K562 treated with DMSO at 1 percent for 4 hours (cell line): ENCODE measurements around the gene SYP. TPM values are rescaled to one million over a fixed set of nuclear protein-coding genes. Genes with fewer than 3 reads are reported as not detected.

ENCODE experiments used
- total RNA-seq: library from RNA; unstranded; fragments of 300-600 nt; gene quantifications from 2 replicates; pipeline ENCODE4 v1.2.3, GENCODE V29; 2022; ENCODE audit not compliant: insufficient read depth

The SYP gene
- 0.83 and 2.3 TPM in 2 replicates for total RNA-seq

DNA sequence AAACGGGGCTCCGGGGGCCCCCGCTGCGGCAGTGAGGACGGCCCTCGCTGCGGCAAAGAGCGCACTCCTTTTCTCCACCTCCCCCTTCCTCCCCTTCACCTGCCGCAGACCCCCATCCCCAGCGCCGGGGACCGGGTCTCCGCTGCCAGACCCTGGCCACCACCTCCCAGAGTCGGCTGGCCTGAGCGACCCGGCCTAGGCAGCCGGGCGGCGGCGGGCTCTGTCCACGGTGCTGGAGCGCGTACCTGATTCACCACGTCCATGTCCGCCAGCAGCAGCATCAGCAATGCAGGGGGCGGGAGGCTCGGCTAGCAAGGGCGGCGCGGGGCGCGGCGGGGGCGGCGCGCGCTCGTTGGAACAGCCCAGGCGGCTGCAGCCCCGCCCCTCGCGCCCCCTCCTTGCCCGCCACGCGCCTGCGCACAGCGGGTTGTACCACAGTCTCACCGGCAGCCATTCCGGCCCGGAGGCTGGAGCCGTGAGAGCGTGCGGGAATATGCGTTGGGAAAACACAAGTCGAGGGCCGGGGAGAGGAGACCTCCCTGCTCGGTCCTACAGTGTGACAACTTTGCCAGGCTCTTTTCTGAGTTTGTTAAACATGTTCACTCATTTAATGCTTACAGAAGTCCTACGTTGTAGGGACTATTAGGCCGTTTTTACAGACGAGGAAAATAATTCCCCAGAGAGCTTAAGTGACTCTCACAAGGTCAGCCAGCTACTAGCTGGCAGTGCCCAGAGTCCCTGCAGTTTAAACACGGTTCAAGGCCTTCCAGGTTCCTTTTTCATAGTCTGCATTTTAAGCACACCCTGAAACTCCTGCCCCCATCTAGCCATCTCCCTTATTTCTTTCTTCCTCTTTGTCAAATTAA lies at the start of gene SYP:
TSS of gene SYP (minus strand) at position 288 of the 866 bp plus-strand sequence. CDS start at position 281, 7 bp downstream.

DNA sequence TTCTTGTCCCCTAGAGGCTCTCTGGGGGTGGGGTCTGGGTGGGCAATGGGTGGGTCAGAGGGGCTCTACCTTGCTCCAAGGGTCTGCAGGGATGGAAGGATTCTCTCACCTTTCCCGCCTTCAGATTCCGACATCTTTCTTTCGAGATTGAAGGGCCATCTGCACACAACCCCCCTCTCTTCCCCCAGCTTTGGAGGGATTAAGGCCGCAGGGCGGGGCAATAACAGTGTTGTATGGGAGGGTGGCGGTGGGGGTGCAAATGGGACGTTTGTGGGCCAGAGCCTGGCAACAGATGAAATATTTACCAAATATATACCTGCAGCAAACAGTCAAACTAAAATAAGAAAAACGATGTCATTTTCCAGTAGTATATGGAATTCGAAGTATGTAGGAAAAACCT lies 33.2 kb upstream of the SYP start, which contains the start of gene CACNA1F:
TSS of gene CACNA1F (minus strand) at position 165 of the 400 bp plus-strand sequence. CDS start at position 134, 31 bp downstream.

DNA sequence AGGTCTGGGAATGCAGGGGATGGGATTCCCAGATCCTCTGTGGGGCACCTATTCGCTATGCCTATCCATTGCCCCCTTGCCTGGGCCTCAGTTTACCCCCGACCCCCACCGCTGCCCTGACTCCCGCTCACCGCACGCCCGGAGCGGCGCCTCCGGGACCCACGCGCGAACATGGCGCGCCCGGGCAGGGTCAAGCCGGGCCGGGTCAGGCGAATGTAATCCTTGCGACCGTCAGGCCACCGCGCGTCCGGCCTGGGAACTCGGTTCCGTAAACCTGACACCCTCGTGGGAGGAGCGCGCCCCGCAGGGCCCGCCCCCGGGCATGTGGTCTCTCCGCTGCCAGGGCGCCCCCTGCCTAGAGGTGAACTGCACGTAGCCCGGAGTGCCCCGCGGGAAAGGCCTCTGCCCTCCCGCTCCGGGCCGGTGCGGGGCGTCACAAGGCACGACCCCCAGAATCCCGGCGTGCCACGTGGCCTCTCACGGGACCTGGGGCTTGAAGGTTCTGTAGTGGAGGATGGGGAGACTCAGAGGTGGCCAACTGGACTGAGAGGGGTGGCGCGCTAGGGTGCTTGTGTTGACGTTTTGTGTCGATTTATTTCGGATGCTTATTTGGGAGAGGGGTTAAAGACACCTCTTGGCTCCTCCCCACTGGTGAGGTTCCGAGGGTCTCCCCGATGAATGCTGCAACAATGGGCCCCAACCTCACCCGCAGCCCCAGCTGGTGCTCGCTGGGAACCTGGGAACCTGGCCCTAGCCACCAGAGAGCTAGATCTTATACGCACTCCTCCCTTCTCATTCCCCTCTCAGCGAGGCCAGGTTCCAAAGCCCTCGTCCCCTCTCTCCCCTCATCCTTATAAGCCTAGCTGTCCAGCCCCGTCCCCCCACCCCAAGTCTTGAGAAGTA lies 13.6 kb downstream of the SYP start, which contains the start of gene PRICKLE3:
TSS of gene PRICKLE3 (minus strand) at position 249 of the 903 bp plus-strand sequence. CDS start at position 173, 76 bp downstream.

DNA sequence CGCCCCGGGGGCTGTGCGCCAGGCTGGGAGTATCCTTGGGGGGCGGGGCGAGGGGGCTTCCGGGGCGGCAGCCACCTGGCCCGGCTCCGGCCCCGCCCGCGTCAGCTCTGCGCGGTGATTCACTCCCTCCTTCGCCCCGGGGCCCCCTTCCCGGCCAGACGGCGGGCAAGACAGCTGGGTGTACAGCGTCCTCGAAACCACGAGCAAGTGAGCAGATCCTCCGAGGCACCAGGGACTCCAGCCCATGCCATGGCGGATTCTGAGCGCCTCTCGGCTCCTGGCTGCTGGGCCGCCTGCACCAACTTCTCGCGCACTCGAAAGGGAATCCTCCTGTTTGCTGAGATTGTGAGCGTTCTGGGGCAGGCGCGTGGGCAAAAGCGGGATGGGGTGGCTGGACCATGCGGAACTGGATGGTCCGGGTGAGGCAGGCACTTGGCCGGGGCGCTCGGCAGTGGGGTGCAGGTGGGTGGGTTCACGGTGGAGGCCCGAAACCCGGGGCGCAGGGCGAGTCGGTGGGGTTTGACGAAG lies 28.2 kb downstream of the SYP start, which contains the start of gene PLP2:
TSS of gene PLP2 (plus strand) at position 147 of the 528 bp plus-strand sequence. CDS start at position 250, 103 bp downstream.

DNA sequence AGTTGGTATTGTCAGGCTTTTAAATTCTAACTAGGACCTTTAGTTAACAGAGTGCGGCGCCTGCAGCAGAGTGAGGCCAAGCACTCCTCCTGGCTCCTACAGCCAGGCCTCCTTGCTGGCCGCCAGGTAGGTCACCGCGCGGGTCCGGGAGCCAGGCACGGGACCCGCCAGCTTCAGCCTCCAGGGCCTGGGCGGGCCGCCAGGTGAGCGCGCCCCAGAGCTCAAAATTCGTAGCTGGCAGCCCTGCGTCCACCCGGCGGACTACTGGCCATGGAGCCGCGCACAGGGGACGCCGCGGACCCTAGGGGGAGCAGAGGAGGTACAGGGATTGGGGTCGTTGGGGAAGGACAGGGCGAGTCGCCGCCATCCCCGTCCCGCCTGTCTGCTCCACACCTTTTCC lies 37.4 kb downstream of the SYP start, which contains the start of gene MAGIX:
TSS of gene MAGIX (plus strand) at position 139 of the 400 bp plus-strand sequence. CDS start at position 271, 132 bp downstream.

Other genes with a start within 250 kb of the SYP start
- 73.0 and 87.7 TPM in 2 replicates for gene OTUD5, start 242.6 kb downstream of the SYP start, total RNA-seq
- gene KCND1, start 228.3 kb downstream of the SYP start, total RNA-seq: 3.4 and 3.8 TPM in 2 replicates
- 26.9 and 27.0 TPM in 2 replicates for gene GRIPAP1, start 197.9 kb downstream of the SYP start, total RNA-seq
- gene TFE3, start 156.8 kb downstream of the SYP start, total RNA-seq: 25.4 and 31.6 TPM in 2 replicates
- 3.2 and 4.6 TPM in 2 replicates for gene CCDC120, start 141.2 kb downstream of the SYP start, total RNA-seq
- 2.9 and 7.4 TPM in 2 replicates for gene PRAF2, start 126.2 kb downstream of the SYP start, total RNA-seq
- 130 and 139 TPM in 2 replicates for gene WDR45, start 120.3 kb downstream of the SYP start, total RNA-seq
- gene GPKOW, start 76.5 kb downstream of the SYP start, total RNA-seq: 30.7 and 38.3 TPM in 2 replicates
- 4.6 and 7.0 TPM in 2 replicates for gene MAGIX, start 37.4 kb downstream of the SYP start, total RNA-seq
- gene PLP2, start 28.3 kb downstream of the SYP start, total RNA-seq: 260 and 274 TPM in 2 replicates
- 18.2 and 23.2 TPM in 2 replicates for gene PRICKLE3, start 13.8 kb downstream of the SYP start, total RNA-seq
- 0.33 TPM in 1 of 2 replicates, not detected in the other for gene CACNA1F, start 33.1 kb upstream of the SYP start, total RNA-seq
- gene CCDC22, start 35.3 kb upstream of the SYP start, total RNA-seq: 19.9 and 24.8 TPM in 2 replicates
- not detected in 2 replicates for gene FOXP3, start 64.5 kb upstream of the SYP start, total RNA-seq
- gene PPP1R3F, start 69.6 kb upstream of the SYP start, total RNA-seq: 3.4 and 4.3 TPM in 2 replicates
- not detected in 2 replicates for gene GAGE10, start 103.5 kb upstream of the SYP start, total RNA-seq
- gene GAGE12J, start 121.8 kb upstream of the SYP start, total RNA-seq: not detected in 2 replicates
- 4.6 and 7.1 TPM in 2 replicates for gene GAGE13, start 131.4 kb upstream of the SYP start, total RNA-seq